Mucosa of gallbladder (tissue), 1 donor: ENCODE data around the gene PHKB. TPM values are rescaled to one million over a fixed set of nuclear protein-coding genes. Genes with fewer than 3 reads are reported as not detected.
A peak's percentile ranks its signal among the peaks of the same experiment; 100 is the strongest.
"Not testable (repeated sequence)": the region's sequence is repeated elsewhere in the genome, so short reads cannot be mapped to it uniquely, and the experiment has no call there.

Experiments
- DNase-seq: peaks from one replicate; pipeline ENCODE4 v3.0.0-alpha.2; 2020; ENCODE audit warnings: low spot score
- total RNA-seq: library from RNA; stranded (reverse); gene quantifications from one replicate; pipeline ENCODE4 v1.2.1, GENCODE V29; 2021
- donor health status: DM: no; HTN: no; CAD: no.

Gene PHKB
- total RNA-seq, 1 donor from 2014 or later = 82.6 TPM

GRCh38 chr16:47504599-47504998 lies 43.5 kb downstream of the PHKB start:
- no peak for DNase-seq

- DNase-seq = no peak
Measured at GRCh38 chr16:47506800-47507199, 45.7 kb downstream of the PHKB start.

DNA sequence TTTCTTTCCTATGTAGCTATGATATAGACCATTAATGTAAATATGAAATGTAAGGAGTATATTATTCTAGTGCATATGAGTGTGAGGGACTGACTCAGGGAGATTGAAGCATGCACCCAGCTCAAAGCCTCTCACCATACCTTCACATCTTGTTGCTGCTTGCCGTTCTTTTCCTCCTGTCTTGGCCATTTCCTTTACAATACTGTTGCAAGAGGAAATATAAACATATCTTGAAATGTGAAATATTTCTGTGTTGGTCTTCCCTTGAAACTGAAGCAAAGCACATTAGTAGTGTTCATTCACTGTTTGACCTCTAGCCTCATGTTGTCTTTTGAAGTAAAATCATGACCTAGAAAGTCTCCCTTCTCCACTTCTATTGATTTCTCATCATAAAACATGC lies 46.6 kb downstream of the PHKB start:
- DNase-seq = no peak

DNA sequence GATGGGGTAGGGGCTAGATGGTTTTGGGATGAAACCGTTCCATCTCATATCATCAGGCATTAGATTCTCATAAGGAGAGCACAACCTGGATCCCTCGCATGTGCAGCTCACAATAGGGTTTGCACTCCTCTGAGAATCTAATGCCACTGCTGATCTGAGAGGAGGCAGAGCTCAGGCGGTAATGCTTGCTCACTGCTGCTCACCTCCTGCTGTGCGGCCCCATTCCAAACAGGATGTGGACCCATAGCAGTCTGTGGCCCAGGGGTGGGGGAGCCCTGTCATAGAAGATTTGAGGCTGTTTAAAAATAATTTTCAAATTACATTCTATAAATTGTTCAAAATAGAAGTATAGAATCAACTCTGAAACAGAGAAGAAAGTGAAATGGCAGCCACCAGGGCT lies 50.8 kb downstream of the PHKB start:
- no peak for DNase-seq

- DNase-seq = no peak
Measured at GRCh38 chr16:47519037-47519436, 57.9 kb downstream of the PHKB start.

GRCh38 chr16:47519546-47519945 lies 58.4 kb downstream of the PHKB start:
- no peak for DNase-seq

DNA sequence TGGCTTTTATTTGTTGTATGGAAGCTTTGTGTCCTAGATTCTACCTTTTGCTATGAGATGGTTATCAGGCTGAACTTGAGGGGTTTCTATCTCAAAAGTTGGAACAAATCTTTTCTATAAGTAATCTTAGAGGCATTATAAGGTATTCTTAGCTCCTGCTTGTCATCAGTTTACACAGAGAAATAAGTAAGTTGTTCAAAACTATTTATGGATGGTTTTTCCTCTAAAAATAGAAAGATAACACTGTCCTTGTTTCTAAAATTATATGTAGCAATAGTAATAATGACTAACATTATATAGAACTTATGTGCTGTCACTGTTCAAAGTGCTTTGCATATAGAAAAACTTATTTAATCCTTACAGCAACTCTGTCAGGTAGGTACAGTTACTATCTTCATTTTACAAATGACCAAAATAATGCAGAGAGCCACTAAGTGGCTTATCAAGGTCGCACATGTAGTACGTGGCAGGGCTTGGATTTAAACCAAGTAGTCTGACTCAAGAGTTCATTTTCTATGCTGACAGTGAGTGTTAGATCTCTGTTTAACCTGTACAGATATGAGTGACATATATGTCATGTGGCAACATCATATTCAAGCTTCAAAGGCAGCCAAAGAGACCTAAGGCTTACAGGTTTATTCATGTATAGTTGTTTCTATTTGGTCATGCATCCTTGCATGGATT lies 59.0 kb downstream of the PHKB start:
- no peak for DNase-seq

DNA sequence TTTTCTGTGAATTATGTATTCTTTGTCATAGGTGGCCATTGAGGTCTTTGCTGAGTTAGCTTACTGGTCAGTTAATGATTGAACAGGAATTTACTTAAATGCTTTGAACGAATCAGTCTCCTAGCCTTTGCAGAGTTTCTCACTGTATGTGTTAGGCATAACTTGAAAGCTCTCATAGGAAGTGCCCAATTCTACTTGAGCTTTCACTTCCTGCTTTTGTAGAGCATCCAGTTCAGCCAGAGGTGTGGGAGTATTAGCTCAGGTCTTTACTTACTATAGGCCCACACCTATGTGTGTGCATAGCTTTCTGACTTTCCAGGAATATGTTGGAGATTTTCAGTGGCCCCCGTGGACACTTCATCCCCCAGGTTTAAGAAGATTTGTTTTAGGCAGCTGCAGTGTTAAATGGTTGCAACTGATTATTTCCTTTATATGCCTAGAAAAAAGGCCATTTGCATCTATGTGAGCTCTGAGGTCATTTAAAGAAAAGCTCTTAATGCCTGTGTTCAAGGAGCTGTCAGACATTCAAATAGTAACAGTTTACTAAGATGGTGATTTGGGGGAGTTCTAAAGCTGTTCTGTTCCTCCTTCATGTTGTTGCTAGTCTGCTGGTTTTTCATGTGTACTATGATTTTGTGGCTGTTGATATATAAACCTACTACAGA lies 62.3 kb downstream of the PHKB start:
- no peak for DNase-seq

DNA sequence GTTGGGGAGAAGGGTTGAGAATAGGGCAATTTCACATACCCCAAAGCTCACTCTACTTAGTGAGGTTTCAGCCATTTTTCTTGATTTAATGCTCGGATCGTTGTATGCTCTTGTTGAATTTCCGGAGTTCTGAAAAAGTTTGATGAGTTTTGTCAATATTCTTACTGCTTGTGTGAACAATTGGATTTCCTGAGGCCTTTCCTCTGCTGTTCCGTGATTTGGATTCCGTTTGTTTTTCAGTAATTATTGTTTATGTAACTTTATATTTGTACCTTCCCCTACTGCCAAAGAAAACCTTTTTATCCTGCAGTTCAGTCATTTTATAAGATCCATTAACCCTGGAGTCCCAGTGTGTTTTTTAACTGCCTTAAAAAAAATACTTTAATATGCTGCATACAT lies 62.9 kb downstream of the PHKB start:
- DNase-seq = no peak

DNA sequence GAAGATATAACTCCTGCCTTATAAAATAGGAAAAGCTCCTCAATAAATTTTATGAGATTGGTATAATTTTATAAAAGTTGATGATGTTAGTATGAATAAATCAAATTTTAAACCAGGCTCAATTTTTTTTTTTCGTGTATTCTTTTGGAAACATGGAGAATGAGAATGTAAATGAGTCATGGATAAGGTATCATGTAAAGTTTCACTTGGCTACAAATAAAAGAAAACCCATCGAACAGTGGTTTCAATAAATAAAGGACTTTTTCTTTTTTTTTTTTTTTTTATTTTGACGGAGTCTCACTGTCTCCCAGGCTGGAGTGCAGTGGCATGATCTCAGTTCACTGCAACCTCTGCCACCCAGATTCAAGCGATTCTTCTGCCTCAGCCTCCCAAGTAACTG lies 67.3 kb downstream of the PHKB start:
- no peak for DNase-seq

GRCh38 chr16:47533744-47534292 lies 72.7 kb downstream of the PHKB start:
- DNase-seq = no peak

GRCh38 chr16:47538472-47538871 lies 77.3 kb downstream of the PHKB start:
- no peak for DNase-seq

DNA sequence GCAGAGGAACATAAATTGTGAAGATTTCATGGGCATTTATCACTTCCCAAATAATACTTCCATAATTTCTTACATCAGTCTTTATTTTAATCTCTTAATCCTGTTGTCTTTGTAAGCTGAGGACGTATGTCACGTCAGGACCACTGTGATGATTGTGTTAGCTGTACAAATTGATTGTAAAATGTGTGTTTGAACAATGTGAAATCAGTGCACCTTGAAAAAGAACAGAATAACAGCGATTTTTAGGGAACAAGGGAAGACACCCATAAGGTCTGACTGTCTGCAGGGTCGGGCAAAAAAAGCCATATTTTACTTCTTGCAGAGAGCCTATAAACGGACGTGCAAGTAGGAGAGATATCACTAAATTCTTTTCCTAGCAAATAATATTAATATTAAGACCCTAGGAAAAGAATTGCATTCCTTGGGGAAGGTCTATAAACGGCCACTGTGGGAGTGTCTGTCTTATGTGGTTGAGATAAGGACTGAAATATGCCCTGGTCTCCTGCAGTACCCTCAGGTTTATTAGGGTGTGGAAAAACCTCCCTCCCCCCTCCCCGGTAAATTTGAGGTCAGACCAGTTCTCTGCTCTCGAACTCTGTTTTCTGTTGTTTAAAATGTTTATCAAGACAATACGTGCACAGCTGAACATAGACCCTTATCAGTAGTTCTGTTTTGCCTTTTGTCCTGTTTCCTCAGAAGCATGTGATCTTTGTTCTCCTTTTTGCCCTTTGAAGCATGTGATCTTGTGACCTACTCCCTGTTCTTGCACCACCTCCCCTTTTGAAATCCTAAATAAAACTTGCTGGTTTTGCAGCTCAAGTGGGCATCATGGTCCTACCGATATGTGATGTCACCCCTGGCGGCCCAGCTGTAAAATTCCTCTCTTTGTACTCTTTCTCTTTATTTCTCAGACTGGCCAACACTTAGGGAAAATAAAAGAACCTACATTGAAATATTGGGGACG lies 78.9 kb downstream of the PHKB start:
- not testable (repeated sequence) for DNase-seq

DNA sequence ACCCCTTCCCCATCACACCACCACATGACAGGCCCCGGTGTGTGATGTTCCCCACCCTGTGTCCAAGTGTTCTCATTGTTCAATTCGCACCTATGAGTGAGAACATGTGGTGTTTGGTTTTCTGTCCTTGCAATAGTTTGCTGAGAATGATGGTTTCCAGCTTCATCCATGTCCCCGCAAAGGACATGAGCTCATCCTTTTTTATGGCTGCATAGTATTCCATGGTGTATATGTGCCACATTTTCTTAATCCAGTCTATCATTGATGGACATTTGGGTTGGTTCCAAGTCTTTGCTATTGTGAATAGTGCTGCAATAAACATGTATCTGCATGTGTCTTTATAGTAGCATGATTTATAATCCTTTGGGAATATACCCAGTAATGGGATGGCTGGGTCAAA lies 80.0 kb downstream of the PHKB start:
- not testable (repeated sequence) for DNase-seq

DNA sequence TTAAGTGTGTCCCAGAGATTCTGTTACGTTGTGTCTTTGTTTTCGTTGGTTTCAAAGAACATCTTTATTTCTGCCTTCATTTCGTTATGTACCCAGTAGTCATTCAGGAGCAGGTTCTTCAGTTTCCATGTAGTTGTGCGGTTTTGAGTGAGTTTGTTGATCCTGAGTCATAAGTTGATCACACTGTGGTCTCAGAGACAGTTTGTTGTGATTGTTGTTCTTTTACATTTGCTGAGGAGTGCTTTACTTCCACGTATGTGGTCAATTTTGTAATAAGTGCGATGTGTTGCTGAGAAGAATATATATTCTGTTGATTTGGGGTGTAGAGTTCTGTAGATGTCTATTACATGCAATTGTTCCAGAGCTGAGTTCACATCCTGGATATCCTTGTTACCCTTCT lies 83.1 kb downstream of the PHKB start:
- not testable (repeated sequence) for DNase-seq

DNA sequence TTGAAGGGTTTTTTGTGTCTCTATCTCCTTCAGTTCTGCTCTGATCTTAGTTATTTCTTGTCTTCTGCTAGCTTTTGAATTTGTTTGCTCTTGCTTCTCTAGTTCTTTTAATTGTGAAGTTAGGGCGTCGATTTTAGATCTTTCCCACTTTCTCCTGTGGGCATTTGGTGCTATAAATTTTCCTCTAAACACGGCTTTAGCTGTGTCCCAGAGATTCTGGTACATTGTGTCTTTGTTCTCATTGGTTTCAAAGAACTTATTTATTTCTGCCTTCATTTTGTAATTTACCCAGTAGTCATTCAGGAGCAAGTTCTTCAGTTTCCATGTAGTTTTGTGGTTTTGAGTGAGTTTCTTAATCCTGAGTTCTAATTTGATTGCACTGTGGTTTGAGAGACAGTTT lies 90.1 kb downstream of the PHKB start:
- not testable (repeated sequence) for DNase-seq

- DNase-seq = not testable (repeated sequence)
Measured at GRCh38 chr16:47551767-47552166, 90.6 kb downstream of the PHKB start.

DNA sequence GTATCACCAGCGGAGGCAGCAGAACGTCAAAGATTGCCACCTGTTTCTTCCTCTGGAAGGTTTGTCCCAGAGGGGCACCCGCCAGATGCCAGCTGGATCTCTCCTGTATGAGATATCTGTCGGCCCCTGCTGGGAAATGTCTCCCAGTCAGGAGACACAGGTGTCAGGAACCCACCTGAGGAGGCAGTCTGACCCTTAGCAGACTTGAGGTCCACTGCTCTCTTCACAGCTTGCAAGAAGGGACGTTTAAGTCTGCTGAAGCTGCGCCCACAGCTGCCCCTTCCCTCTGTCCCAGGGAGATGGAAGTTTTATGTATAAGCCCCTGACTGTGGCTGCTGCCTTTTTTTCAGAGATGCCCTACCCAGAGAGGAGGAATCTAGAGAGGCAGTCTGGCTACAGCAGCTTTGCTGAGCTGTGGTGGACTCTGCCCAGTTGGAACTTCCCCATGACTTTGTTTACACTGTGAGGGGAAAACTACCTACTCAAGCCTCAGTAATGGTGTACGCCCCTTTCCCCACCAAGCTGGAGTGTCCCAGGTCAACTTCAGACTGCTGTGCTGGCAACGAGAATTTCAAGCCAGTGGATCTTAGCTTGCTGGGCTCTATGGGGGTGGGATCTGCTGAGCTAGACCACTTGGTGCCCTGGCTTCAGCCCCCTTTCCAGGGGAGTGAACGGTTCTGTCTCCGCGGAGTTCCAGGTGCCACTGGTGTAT lies 92.9 kb downstream of the PHKB start:
- DNase-seq = no peak

DNA sequence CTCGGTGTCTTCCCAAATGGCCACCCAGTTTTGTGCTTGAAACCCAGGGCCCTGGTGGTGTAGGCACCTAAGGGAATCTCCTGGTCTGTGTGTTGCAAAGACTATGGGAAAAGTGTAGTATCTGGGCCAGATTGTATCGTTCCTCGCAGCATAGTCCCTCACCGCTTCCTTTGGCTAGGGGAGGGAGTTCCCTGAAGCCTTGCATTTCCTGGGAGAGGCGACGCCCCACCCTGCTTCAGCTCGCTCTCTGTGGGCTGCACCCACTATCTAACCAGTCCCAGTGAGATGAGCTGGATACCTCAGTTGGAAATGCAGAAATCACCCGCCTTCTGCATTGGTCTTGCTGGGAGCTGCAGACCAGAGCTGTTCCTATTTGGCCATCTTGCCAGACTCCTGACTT lies 93.5 kb downstream of the PHKB start:
- not testable (repeated sequence) for DNase-seq

DNA sequence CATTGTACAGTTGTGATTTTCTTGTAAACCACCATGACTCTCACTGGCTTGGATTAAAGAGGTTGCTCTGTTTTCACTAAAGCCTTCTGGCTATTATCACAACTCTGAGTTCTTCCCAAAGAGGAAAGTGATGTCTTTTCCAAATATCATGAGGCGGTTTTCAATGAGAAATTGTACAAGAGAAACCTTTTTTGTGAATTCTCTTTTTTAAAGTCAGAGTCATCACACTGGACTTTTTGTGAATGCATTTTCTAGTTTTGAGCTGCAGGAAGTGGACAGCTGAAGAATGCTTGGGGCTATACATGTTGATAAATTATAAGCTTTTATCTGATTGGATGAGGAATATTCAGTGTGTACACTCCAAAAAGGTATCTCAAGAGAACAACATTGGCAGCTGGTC lies 100.2 kb downstream of the PHKB start:
- no peak for DNase-seq

DNA sequence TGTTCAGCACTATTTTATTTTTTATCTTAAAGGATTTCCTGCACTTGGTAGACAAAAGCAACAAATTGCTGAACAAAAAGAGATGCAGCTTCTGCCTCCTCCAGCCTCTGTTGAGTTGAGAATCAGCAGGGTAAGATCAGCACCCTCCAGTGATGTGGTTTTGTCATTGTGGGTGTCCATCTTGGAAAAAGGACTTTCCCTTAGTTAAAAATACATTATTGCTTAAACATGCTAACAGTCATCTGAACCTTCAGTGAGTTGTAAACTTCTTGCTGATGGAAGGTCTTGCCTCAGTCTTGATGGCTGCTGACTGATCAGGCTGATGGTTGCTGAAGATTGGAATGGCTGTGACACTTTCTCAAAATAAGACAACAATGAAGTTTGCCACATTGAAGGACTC lies 101.2 kb downstream of the PHKB start:
- DNase-seq = no peak

- DNase-seq = peak; percentile 52
Measured at GRCh38 chr16:47565454-47565853, 104.3 kb downstream of the PHKB start.
